CD14-positive monocyte (primary cell): ENCODE data around the gene AMOTL2. TPM values are rescaled to one million over a fixed set of nuclear protein-coding genes. Genes with fewer than 3 reads are reported as not detected.

Source experiments
- DNase-seq, 3 donors: peaks; one replicate each; pipeline ENCODE4 v3.0.0-alpha.2; 2011 to 2022
- H2AFZ ChIP-seq: 2 replicates; pipeline ENCODE4 v1.6.0; 2012; ENCODE audit warnings: mild to moderate bottlenecking, low read depth, low read length, inconsistent platforms; ENCODE audit not compliant: insufficient read depth, poor library complexity, severe bottlenecking
- H3K27ac ChIP-seq, 2 donors: 1 replicate in 1 of 2; 2 replicates in 1 of 2; pipeline ENCODE4 v1.5.1; 2012 to 2013; ENCODE audit warnings: low read length in 2 of 2, control low read depth in 1 of 2, inconsistent platforms in 1 of 2, low read depth in 1 of 2, mild to moderate bottlenecking in 1 of 2
- H3K27me3 ChIP-seq, 2 donors: one replicate each; pipeline versions ENCODE4 v1.6.0 to v1.6.1; 2011 to 2013; ENCODE audit warnings: low read length in 2 of 2; ENCODE audit not compliant: control insufficient read depth in 2 of 2, insufficient read depth in 2 of 2
- H3K36me3 ChIP-seq, 2 donors: replicated peaks in 1 of 2; 1 replicate in 1 of 2; 2 replicates in 1 of 2; pipeline versions ENCODE4 v1.5.1 to v1.6.1; 2012 to 2013; ENCODE audit warnings: low read length in 2 of 2, control low read depth in 1 of 2, inconsistent platforms in 1 of 2, mild to moderate bottlenecking in 1 of 2; ENCODE audit not compliant: insufficient read depth in 2 of 2, control insufficient read depth in 1 of 2
- H3K4me1 ChIP-seq, 2 donors: 1 replicate in 1 of 2; 2 replicates in 1 of 2; pipeline versions ENCODE4 v1.5.1 to v1.6.1; 2012 to 2013; ENCODE audit warnings: low read length in 2 of 2, control low read depth in 1 of 2, inconsistent platforms in 1 of 2, mild to moderate bottlenecking in 1 of 2, moderate library complexity in 1 of 2; ENCODE audit not compliant: insufficient read depth in 2 of 2, control insufficient read depth in 1 of 2
- H3K4me2 ChIP-seq: replicated peaks from 2 replicates; pipeline ENCODE3; 2012; ENCODE audit warnings: low read length, moderate library complexity, mild to moderate bottlenecking; ENCODE audit not compliant: poor library complexity, severe bottlenecking; ENCODE audit errors: extremely low read depth
- H3K4me3 ChIP-seq, 3 experiments: fragments of 200-600 bp in 1 of 3; sonication (generic) in 1 of 3; replicated peaks in 1 of 3; 1 replicate in 2 of 3; 2 replicates in 1 of 3; pipeline ENCODE4 v1.5.1; 2011 to 2013; ENCODE audit warnings: low read length in 3 of 3, mild to moderate bottlenecking in 3 of 3, control low read depth in 2 of 3, low read depth in 2 of 3, inconsistent platforms in 1 of 3, moderate library complexity in 1 of 3
- H3K79me2 ChIP-seq: 2 replicates; pipeline ENCODE4 v1.6.0; 2012; ENCODE audit warnings: mild to moderate bottlenecking, control low read depth, inconsistent platforms, low read length, moderate library complexity; ENCODE audit not compliant: insufficient read depth
- H3K9ac ChIP-seq: 2 replicates; pipeline ENCODE4 v1.6.0; 2017; ENCODE audit warnings: low read length, mild to moderate bottlenecking; ENCODE audit not compliant: insufficient read depth, poor library complexity, severe bottlenecking
- H3K9me3 ChIP-seq, 2 donors: replicated peaks in 1 of 2; 1 replicate in 1 of 2; 2 replicates in 1 of 2; pipeline versions ENCODE4 v1.5.1 to v1.6.1; 2012 to 2013; ENCODE audit warnings: low read length in 2 of 2, control low read depth in 1 of 2; ENCODE audit not compliant: control insufficient read depth in 1 of 2, insufficient read depth in 1 of 2
- H4K20me1 ChIP-seq: 2 replicates; pipeline ENCODE4 v1.6.0; 2012; ENCODE audit warnings: mild to moderate bottlenecking, low read length, control low read depth, moderate library complexity; ENCODE audit not compliant: insufficient read depth
- H3K27ac Mint-ChIP-seq, 7 donors: one replicate each; pipeline ENCODE4 v1.8.0; 2020; ENCODE audit warnings: mild to moderate bottlenecking in 7 of 7, mixed read lengths in 7 of 7, moderate library complexity in 6 of 7, inconsistent platforms in 2 of 7
- H3K27me3 Mint-ChIP-seq, 3 donors: one replicate each; pipeline ENCODE4 v1.8.0; 2021 to 2022; ENCODE audit warnings: low read depth in 3 of 3, mild to moderate bottlenecking in 3 of 3, mixed read lengths in 3 of 3, moderate library complexity in 3 of 3, inconsistent platforms in 1 of 3
- H3K36me3 Mint-ChIP-seq, 2 donors: one replicate each; pipeline ENCODE4 v1.8.0; 2020; ENCODE audit warnings: mixed read lengths in 2 of 2, inconsistent platforms in 1 of 2, mild to moderate bottlenecking in 1 of 2
- H3K4me1 Mint-ChIP-seq: one replicate; pipeline ENCODE4 v1.8.0; 2020; ENCODE audit warnings: mild to moderate bottlenecking, mixed read lengths
- H3K4me3 Mint-ChIP-seq, 2 donors: one replicate each; pipeline ENCODE4 v1.8.0; 2020; ENCODE audit warnings: mild to moderate bottlenecking in 2 of 2, mixed read lengths in 2 of 2, moderate library complexity in 1 of 2
- H3K9me3 Mint-ChIP-seq, 7 donors: one replicate each; pipeline ENCODE4 v1.8.0; 2020 to 2022; ENCODE audit warnings: mixed read lengths in 7 of 7, mild to moderate bottlenecking in 6 of 7, moderate library complexity in 6 of 7, inconsistent platforms in 2 of 7
- WGBS: methylation state at CpG from one replicate; pipeline ENCODE4 v1.1.5; 2013; ENCODE audit warnings: missing lambda C conversion rate; ENCODE audit not compliant: insufficient coverage; 5-methylcytosine and 5-hydroxymethylcytosine counted together
- intact Hi-C, 2 donors: fragments of 100-400 bp; cut with micrococcal nuclease; formaldehyde crosslinking; loops; one replicate each; pipeline versions ENCODE4 v1.15.0 to v1.15.1; 2023
- polyA plus RNA-seq, 3 donors: library from polyadenylated mRNA; depleted of rRNA in 1 of 3; unstranded in 2 of 3; stranded (reverse) in 1 of 3; fragments of 300-500 nt in 2 of 3; fragments of >200 nt in 1 of 3; fragmentation: Illumina TruSeq in 2 of 3; gene quantifications; 1 replicate in 2 of 3; 2 replicates in 1 of 3; pipeline ENCODE4 v1.2.3, GENCODE V29; 2012 to 2021
- TF ChIP-seq, protein P1 (sequence below): fragments of 200-600 bp; IDR thresholded peaks from one replicate; pipeline ENCODE4 v1.8.0; 2022; ENCODE audit warnings: antibody characterized with exemption, mild to moderate bottlenecking

AMOTL2 gene
- polyA plus RNA-seq, 3 donors = 0.01 TPM; not detected in 2

DNA sequence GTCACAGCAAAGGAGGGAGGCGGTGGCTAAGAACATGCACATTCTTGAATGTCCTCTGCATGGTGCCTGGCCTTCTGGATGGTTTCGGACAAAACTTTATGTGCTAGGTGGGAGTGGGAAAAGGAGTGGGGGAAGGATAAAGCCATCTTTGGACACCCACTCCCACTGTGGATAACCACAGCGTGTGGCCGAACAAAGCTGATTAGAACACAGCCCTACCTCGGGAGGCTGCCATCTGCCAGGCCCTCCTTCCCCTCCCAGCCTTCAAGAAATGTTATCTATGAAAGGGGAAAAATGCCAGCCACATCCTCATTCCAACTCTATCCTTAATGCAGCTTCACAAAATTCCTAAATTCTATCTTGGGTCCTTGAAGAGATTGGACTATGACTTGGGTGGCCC, 18.8 kb downstream of the AMOTL2 start:
- H3K4me1 Mint-ChIP-seq = no peaks in the 10 kb centered on the region
- peaks cover 2 to 7% (median 3%) of the 10 kb centered on the region in 3 donors for H3K27me3 Mint-ChIP-seq
- intact Hi-C loops = no loop called here
- Histone ChIP-seq H4K20me1 (no peaks in the 10 kb centered on the region), H2AFZ (no peak overlapping the region), H3K36me3 (no peaks in the 10 kb centered on the region), H3K4me2 (no peak overlapping the region), H3K4me1 (no peaks in the 10 kb centered on the region), H3K27me3 (no peaks in the 10 kb centered on the region), H3K79me2 (no peaks in the 10 kb centered on the region), H3K27ac (no peak overlapping the region), H3K4me3 (no peak overlapping the region), H3K9ac (no peak overlapping the region), H3K9me3 (no peaks in the 10 kb centered on the region)
- no peaks in the 10 kb centered on the region for H3K9me3 Mint-ChIP-seq
- TF ChIP-seq, protein P1, sequence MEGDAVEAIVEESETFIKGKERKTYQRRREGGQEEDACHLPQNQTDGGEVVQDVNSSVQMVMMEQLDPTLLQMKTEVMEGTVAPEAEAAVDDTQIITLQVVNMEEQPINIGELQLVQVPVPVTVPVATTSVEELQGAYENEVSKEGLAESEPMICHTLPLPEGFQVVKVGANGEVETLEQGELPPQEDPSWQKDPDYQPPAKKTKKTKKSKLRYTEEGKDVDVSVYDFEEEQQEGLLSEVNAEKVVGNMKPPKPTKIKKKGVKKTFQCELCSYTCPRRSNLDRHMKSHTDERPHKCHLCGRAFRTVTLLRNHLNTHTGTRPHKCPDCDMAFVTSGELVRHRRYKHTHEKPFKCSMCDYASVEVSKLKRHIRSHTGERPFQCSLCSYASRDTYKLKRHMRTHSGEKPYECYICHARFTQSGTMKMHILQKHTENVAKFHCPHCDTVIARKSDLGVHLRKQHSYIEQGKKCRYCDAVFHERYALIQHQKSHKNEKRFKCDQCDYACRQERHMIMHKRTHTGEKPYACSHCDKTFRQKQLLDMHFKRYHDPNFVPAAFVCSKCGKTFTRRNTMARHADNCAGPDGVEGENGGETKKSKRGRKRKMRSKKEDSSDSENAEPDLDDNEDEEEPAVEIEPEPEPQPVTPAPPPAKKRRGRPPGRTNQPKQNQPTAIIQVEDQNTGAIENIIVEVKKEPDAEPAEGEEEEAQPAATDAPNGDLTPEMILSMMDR = no peak
- DNase-seq = no peak
- H3K4me3 Mint-ChIP-seq = no peak overlapping the region
- no peaks in the 10 kb centered on the region for H3K36me3 Mint-ChIP-seq
- 100% methylated on average over 1 of the region's 5 CpGs for WGBS
- peak overlapping the region in 1 of 7 donors; percentile 26 for H3K27ac Mint-ChIP-seq

- H4K20me1 ChIP-seq = no peaks in the 10 kb centered on the region
- TF ChIP-seq, protein P1 = no peak
- Mint-ChIP-seq H3K4me3 (no peak overlapping the region), H3K27ac (no peak overlapping the region), H3K9me3 (no peaks in the 10 kb centered on the region), H3K4me1 (no peaks in the 10 kb centered on the region), H3K27me3 (peaks cover 2 to 7% (median 3%) of the 10 kb centered on the region in 3 donors), H3K36me3 (no peaks in the 10 kb centered on the region)
- no peaks in the 10 kb centered on the region for H3K9me3 ChIP-seq
- H3K4me2 ChIP-seq = no peak overlapping the region
- H3K27ac ChIP-seq = no peak overlapping the region
- no peaks in the 10 kb centered on the region for H3K27me3 ChIP-seq
- H3K4me3 ChIP-seq = no peak overlapping the region
- no peaks in the 10 kb centered on the region for H3K4me1 ChIP-seq
- no peaks in the 10 kb centered on the region for H3K79me2 ChIP-seq
- no peak overlapping the region for H2AFZ ChIP-seq
- H3K9ac ChIP-seq = no peak overlapping the region
- no peak for DNase-seq
- intact Hi-C loops = no loop called here
- 91% methylated on average over 7 of the region's 7 CpGs for WGBS
- H3K36me3 ChIP-seq = no peaks in the 10 kb centered on the region
Measured at GRCh38 chr3:134354612-134355251, 19.5 kb downstream of the AMOTL2 start.
